DND-41 (cell line): ENCODE results near the gene TEX9.

Source experiments
- ATAC-seq: fragments of 200-7000 bp; cut with Tn5 transposase; 3 replicates; pipeline ENCODE4 v1.9.1; 2021; ENCODE audit warnings: low read depth; ENCODE audit not compliant: insufficient read depth
- DNase-seq: peaks from one replicate; pipeline ENCODE4 v3.0.0-alpha.2; 2020
- H2AFZ ChIP-seq: 2 replicates; pipeline ENCODE4 v1.6.0; 2012; ENCODE audit warnings: low read depth, low read length
- H3K27ac ChIP-seq: 2 replicates; pipeline ENCODE4 v1.5.1; 2012; ENCODE audit warnings: low read length, inconsistent platforms
- H3K27me3 ChIP-seq: fragments of 200-600 bp; sonication (generic); 2 replicates; pipeline ENCODE4 v1.6.0; 2012; ENCODE audit warnings: low read length, mild to moderate bottlenecking, inconsistent platforms; ENCODE audit not compliant: insufficient read depth, poor library complexity
- H3K36me3 ChIP-seq: 2 replicates; pipeline ENCODE4 v1.5.1; 2012; ENCODE audit warnings: low read length, inconsistent platforms; ENCODE audit not compliant: insufficient read depth
- H3K4me1 ChIP-seq: 2 replicates; pipeline ENCODE4 v1.5.1; 2012; ENCODE audit warnings: mild to moderate bottlenecking, low read length; ENCODE audit not compliant: insufficient read depth
- H3K4me2 ChIP-seq: 2 replicates; pipeline ENCODE4 v1.6.0; 2012; ENCODE audit warnings: mild to moderate bottlenecking, moderate library complexity, low read length, inconsistent platforms; ENCODE audit not compliant: insufficient read depth
- H3K4me3 ChIP-seq, 2 experiments: fragments of 200-600 bp in 1 of 2; shearing (Covaris generic) in 1 of 2; 2 replicates each; pipeline ENCODE4 v1.5.1; 2012 to 2016; ENCODE audit warnings: inconsistent platforms in 2 of 2, low read length in 2 of 2, mild to moderate bottlenecking in 2 of 2, low read depth in 1 of 2, moderate library complexity in 1 of 2
- H3K79me2 ChIP-seq: 2 replicates; pipeline ENCODE4 v1.6.0; 2012; ENCODE audit warnings: low read length, inconsistent platforms; ENCODE audit not compliant: insufficient read depth
- H3K9ac ChIP-seq: 2 replicates; pipeline ENCODE4 v1.6.0; 2012; ENCODE audit warnings: low read depth, mild to moderate bottlenecking, inconsistent platforms, low read length, moderate library complexity
- H3K9me3 ChIP-seq: 2 replicates; pipeline ENCODE4 v1.5.1; 2012; ENCODE audit warnings: low read length, moderate library complexity, mild to moderate bottlenecking, inconsistent platforms; ENCODE audit not compliant: insufficient read depth, severe bottlenecking
- H4K20me1 ChIP-seq: 2 replicates; pipeline ENCODE4 v1.6.0; 2012; ENCODE audit warnings: low read length; ENCODE audit not compliant: insufficient read depth
- EZH2 ChIP-seq: IDR thresholded peaks from 3 replicates; pipeline ENCODE4 v1.6.1; 2012; ENCODE audit warnings: borderline replicate concordance, low read depth, mild to moderate bottlenecking, moderate library complexity, low read length, inconsistent platforms; ENCODE audit not compliant: severe bottlenecking
- TF ChIP-seq, protein P1 (sequence below): IDR thresholded peaks from 2 replicates; pipeline ENCODE4 v1.5.1; 2012; ENCODE audit warnings: borderline replicate concordance, low read length, moderate library complexity, mild to moderate bottlenecking; ENCODE audit not compliant: poor library complexity, severe bottlenecking; ENCODE audit errors: extremely low read depth

The TEX9 gene

DNA sequence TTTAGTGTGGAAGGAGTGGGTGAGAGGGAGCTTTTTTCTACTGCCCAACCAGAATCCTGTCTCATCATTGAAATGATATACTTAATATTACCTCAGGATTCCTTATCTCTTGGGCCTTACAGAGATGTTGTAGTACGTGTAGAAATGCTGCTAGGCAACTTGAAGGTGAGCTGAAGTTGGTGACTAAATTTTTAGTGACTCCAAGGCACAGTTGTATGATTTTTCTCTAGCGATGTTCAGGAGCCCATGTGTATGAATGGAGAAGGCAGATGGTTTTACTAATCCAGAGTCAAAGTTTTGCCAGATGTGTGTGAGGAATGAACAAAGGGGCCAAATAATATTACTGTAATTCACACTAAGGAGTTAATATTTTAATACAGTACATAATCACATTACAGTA is 42.8 kb upstream of the TEX9 start:
- H2AFZ ChIP-seq, result no peak overlapping the region
- H3K9ac ChIP-seq, result no peak overlapping the region
- H3K27ac ChIP-seq, result no peak overlapping the region
- peaks cover 3% of the 10 kb centered on the region for H3K27me3 ChIP-seq
- H4K20me1 ChIP-seq, result no peaks in the 10 kb centered on the region
- H3K4me2 ChIP-seq, result no peak overlapping the region
- H3K79me2 ChIP-seq, result no peaks in the 10 kb centered on the region
- H3K36me3 ChIP-seq, result no peaks in the 10 kb centered on the region
- no peaks in the 10 kb centered on the region for H3K9me3 ChIP-seq
- H3K4me3 ChIP-seq, result no peak overlapping the region
- ATAC-seq, result no peak
- DNase-seq, result no peak
- TF ChIP-seq, protein P1, sequence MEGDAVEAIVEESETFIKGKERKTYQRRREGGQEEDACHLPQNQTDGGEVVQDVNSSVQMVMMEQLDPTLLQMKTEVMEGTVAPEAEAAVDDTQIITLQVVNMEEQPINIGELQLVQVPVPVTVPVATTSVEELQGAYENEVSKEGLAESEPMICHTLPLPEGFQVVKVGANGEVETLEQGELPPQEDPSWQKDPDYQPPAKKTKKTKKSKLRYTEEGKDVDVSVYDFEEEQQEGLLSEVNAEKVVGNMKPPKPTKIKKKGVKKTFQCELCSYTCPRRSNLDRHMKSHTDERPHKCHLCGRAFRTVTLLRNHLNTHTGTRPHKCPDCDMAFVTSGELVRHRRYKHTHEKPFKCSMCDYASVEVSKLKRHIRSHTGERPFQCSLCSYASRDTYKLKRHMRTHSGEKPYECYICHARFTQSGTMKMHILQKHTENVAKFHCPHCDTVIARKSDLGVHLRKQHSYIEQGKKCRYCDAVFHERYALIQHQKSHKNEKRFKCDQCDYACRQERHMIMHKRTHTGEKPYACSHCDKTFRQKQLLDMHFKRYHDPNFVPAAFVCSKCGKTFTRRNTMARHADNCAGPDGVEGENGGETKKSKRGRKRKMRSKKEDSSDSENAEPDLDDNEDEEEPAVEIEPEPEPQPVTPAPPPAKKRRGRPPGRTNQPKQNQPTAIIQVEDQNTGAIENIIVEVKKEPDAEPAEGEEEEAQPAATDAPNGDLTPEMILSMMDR, result no peak
- TF ChIP-seq EZH2, result no peak
- H3K4me1 ChIP-seq, result no peaks in the 10 kb centered on the region; the same call in 1 of the 2 replicates

DNA sequence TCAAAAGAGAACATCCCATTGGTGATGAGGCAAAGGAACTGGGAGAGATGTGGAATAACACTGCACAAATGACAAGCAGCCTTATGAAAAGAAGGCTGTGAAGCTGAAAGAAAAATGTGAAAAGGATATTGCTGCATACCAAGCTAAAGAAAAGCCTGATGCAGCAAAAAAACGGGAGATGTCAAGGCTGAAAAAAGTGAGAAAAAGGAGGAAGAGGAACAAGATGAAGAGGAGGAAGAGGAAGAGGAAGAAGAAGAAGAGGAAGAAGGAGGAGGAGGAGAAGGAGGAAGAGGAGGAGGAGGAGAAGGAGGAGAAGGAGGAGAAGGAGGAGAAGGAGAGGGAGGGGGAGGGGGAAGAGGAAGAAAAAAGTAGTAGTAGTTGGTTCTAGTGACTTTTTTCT is 41.8 kb upstream of the TEX9 start:
- ATAC-seq, result no peak
- TF ChIP-seq, protein P1, result no peak
- TF ChIP-seq EZH2, result no peak
- H3K36me3 ChIP-seq, result no peaks in the 10 kb centered on the region
- no peak overlapping the region for H3K27ac ChIP-seq
- no peak overlapping the region for H3K9ac ChIP-seq
- no peaks in the 10 kb centered on the region for H4K20me1 ChIP-seq
- H3K9me3 ChIP-seq, result no peaks in the 10 kb centered on the region
- no peak overlapping the region for H3K4me2 ChIP-seq
- no peak overlapping the region for H3K4me3 ChIP-seq
- no peaks in the 10 kb centered on the region; the same call in 1 of the 2 replicates for H3K4me1 ChIP-seq
- peaks cover 3% of the 10 kb centered on the region for H3K27me3 ChIP-seq
- H2AFZ ChIP-seq, result no peak overlapping the region
- DNase-seq, result no peak
- no peaks in the 10 kb centered on the region for H3K79me2 ChIP-seq

DNA sequence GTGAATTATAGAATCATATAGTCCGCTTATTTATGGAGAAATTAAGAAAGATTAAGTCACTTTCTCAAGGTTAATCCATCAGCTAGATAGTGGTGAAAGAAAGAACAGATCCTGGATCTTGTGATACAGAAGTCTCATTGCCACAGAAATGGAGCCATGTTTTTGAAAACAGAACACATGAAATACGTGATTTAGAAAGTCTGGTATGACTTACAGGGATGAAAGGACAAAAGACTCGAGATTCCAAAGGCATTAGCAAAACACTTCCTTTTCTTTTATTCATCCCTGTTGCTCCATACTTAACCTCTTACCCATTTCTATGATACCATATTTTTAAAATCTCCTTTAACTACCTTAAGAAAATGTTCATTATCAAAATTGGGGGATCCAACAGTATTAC is 40.0 kb upstream of the TEX9 start:
- no peak for DNase-seq
- Histone ChIP-seq H3K27ac (no peak overlapping the region), H3K4me2 (no peak overlapping the region)

More for the DNA sequence above, 40.0 kb upstream of the TEX9 start:
- no peak overlapping the region for H3K9ac ChIP-seq
- H3K4me1 ChIP-seq, result no peaks in the 10 kb centered on the region; the same call in 1 of the 2 replicates
- H4K20me1 ChIP-seq, result no peaks in the 10 kb centered on the region
- TF ChIP-seq, protein P1, result no peak
- TF ChIP-seq EZH2, result no peak
- no peak overlapping the region for H2AFZ ChIP-seq
- no peak overlapping the region for H3K4me3 ChIP-seq
- no peak for ATAC-seq
- H3K27me3 ChIP-seq, result peaks cover 3% of the 10 kb centered on the region
- H3K79me2 ChIP-seq, result no peaks in the 10 kb centered on the region
- no peaks in the 10 kb centered on the region for H3K36me3 ChIP-seq
- no peaks in the 10 kb centered on the region for H3K9me3 ChIP-seq
